Fibroblast of mammary gland (primary cell): ENCODE data around the gene IMPG2.
A peak's percentile ranks its signal among the peaks of the same experiment; 100 is the strongest.

Source experiments
- DNase-seq: peaks from one replicate; pipeline ENCODE4 v3.0.0-alpha.2; 2010; ENCODE audit warnings: low read depth
- H3K4me3 ChIP-seq: 2 replicates; pipeline ENCODE4 v1.5.1; 2011; ENCODE audit warnings: low read depth, mild to moderate bottlenecking, low read length, moderate library complexity; ENCODE audit not compliant: control insufficient read depth
- TF ChIP-seq, protein P1 (sequence below): conservative IDR thresholded peaks from 2 replicates; pipeline ENCODE4 v1.5.1; 2011; ENCODE audit warnings: low read depth, low read length, inconsistent platforms; ENCODE audit not compliant: control insufficient read depth, insufficient read depth

Gene IMPG2

DNA sequence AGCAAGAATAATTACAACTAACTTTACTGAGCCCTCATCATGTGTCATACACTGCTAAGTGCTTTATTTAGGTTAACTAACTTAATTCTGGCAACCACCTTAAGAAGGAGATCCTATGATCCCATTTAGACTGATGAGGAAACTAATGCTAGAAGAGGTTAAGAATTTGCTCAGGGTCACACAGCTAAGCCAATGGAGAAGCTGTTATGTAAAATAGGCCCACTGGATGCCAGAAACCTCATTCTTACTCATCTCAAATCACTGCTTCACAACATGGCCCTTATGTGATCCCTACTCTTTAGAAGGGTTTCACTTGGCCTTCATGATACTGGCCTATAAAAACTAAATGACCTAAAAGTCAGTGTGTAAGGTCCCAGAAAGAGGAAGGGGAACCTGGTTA is 41.2 kb downstream of the IMPG2 start:
- TF ChIP-seq, protein P1, sequence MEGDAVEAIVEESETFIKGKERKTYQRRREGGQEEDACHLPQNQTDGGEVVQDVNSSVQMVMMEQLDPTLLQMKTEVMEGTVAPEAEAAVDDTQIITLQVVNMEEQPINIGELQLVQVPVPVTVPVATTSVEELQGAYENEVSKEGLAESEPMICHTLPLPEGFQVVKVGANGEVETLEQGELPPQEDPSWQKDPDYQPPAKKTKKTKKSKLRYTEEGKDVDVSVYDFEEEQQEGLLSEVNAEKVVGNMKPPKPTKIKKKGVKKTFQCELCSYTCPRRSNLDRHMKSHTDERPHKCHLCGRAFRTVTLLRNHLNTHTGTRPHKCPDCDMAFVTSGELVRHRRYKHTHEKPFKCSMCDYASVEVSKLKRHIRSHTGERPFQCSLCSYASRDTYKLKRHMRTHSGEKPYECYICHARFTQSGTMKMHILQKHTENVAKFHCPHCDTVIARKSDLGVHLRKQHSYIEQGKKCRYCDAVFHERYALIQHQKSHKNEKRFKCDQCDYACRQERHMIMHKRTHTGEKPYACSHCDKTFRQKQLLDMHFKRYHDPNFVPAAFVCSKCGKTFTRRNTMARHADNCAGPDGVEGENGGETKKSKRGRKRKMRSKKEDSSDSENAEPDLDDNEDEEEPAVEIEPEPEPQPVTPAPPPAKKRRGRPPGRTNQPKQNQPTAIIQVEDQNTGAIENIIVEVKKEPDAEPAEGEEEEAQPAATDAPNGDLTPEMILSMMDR: no peak
- H3K4me3 ChIP-seq: no peak overlapping the region
- DNase-seq: peak; percentile 75

DNA sequence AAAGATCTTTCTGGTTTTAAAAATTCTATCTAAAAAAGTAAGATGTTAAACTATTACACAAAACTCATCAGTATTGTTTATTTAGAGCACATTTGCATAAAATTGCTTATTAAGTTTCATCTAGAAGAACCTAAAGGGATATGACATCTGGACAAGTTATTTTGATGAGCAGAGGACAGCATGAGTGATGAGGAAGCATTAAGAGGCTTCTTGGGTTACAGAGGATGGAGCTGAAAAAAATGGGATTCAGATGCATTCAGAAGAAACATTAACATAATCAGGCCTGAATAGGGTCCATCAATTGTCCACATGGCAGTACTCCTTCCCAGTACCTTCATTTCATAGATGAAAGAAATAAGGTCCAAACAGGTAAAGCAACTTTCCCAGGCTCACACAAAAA is 41.6 kb downstream of the IMPG2 start:
- TF ChIP-seq, protein P1: no peak
- no peak for DNase-seq
- H3K4me3 ChIP-seq: no peak overlapping the region

DNA sequence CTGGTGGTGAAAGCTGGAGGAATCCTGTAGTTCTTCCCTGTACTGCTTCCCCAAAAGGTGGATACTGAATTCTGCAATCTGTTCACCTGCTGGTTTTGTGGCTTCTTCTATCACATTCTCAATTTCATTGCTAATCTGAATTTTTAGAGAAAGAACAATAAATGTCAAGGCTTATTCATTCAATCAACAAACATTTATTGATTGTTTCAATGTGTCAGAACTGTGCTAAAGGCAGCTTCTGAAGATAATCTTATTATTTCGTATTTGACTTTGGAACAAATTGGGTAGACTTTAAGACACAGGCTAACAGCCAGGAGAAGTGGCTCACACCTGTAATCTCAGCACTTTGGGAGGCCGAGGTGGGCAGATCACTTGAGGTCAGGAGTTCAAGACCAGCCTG is 46.8 kb downstream of the IMPG2 start:
- TF ChIP-seq, protein P1: no peak
- H3K4me3 ChIP-seq: no peak overlapping the region
- no peak for DNase-seq

DNA sequence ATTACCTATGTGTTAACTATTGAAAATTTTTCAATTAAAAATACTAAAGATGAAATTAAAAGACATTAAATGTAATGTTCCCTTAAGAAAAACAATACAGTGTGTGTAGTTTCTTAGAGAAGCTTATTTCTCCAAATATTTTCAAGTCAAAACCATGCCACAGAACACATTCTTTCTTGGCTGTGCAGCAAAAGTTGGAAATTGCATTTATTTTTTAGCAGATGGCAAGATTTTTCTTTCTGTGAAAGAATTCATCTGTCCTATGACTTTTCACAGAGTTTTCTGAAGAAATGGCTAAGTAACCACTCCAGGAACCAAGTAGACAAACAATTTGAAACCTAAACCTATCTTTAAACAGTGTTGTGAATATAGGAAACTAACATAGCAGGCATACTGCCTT is 47.2 kb downstream of the IMPG2 start:
- TF ChIP-seq, protein P1: no peak
- no peak for DNase-seq
- no peak overlapping the region for H3K4me3 ChIP-seq

DNA sequence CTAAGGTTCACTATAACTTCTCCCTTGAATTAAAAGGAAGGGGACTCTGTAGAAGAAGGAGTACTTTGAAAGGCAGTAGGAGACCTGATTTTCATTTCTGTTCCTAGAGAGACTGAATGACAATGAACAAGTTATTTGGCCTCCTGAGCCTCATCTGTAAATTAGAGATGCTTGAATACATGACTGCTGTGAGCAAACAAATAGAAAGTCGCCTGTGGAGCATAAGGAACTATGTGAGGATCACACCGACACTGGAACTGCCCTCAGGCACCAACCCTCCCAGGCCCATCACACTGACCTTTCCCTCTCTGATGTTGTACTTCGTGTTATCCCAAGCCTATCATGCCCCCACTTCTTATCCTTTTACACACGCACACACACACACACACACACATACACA is 48.6 kb downstream of the IMPG2 start:
- DNase-seq: no peak
- TF ChIP-seq, protein P1: no peak

DNA sequence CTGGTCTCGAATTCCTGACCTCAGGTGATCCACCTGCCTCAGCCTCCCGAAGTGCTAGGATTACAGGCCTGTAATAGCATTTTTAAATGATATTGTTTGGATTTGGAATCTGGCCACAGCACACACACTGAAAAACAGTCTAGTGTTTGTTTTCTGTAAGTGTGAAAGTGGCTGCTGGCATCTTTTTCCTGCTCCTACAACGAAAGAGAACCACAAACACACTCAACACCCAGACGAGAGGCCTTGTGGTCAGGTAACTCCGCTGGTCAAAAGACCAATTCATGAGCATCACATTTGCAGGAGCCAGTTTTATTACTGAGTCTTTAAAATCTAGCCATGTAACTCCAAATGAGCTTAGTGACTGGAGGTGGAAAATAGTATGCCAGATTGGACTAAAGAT is 50.2 kb downstream of the IMPG2 start:
- TF ChIP-seq, protein P1: no peak
- no peak for DNase-seq
- H3K4me3 ChIP-seq: no peak overlapping the region

More for the DNA sequence above, 48.6 kb downstream of the IMPG2 start:
- no peak overlapping the region for H3K4me3 ChIP-seq

DNA sequence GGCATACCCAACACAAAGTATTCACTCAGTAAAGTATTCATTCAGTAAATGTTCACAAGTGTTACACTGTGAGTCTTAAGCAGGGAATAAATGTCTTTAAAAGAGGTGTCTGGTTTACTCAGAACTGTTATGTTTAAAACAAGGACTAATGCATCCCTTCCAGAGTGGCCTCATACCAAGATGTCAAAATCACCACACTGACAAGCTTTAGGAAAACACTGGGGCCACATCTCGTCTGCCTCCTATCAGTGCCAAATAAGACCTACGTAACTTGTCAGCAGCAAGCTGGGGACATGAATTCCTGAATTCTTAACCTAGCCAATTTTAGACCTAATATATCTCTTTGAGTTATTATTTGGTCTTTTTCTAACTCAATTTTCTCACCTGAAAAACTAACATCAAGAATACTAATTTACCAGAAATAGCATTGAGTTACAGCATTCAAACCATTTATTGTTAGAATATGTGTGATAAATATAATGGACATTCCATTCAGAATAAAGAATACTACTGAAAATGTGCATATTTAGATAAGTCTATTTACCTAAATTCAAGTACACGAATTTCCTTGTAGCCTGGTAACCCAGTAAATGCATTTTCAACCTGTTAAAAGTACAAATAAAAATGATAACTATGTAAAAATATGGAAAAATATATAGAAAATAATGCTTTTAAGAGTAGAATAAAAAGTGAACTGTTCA is 51.3 kb downstream of the IMPG2 start:
- DNase-seq: no peak
- TF ChIP-seq, protein P1: no peak
- H3K4me3 ChIP-seq: no peak overlapping the region
